ENCODE results near the gene DLG2. TPM values are rescaled to one million over a fixed set of nuclear protein-coding genes. Genes with fewer than 3 reads are reported as not detected.

Gene DLG2
- total RNA-seq, 1 experiment from 2014 or later: 17.5 TPM

GRCh38 chr11:83546368-83546767 is 2080.8 kb downstream of the DLG2 start:
- Mint-ChIP-seq H3K27ac (no peak overlapping the region), H3K27me3 (ENCODE audit: low read depth) (peaks cover 3% of the 10 kb centered on the region), H3K4me1 (peaks cover 11% of the 10 kb centered on the region), H3K36me3 (no peaks in the 10 kb centered on the region), H3K4me3 (no peak overlapping the region), H3K9me3 (no peaks in the 10 kb centered on the region)
- DNase-seq (ENCODE audit: low spot score) (no peak), ATAC-seq (no peak)
- POLR2A ChIA-PET: interaction anchor here (0.6 kb wide), 1 partner anchor 205 kb away, joined by 3 read pairs; no protein-coding TSS in a partner anchor
- no peak for TF ChIP-seq ZNF423 (CRISPR knock-in tag; IDR thresholded peaks at IDR 0.05)
- no peak for TF ChIP-seq ZNF121 (CRISPR knock-in tag; IDR thresholded peaks at IDR 0.05)
- no peak for TF ChIP-seq ZNF138 (CRISPR knock-in tag; conservative IDR thresholded peaks at IDR 0.05)
- no peak for TF ChIP-seq AFF4 (CRISPR knock-in tag; IDR thresholded peaks at IDR 0.05; ENCODE audit: borderline replicate concordance)
- no peak for TF ChIP-seq SOX15 (CRISPR knock-in tag; IDR thresholded peaks at IDR 0.05)
- no peak for TF ChIP-seq FOXK1 (CRISPR knock-in tag; IDR thresholded peaks at IDR 0.05)
- CTCF ChIA-PET: interaction anchor here (0.8 kb wide), 1 partner anchor 253 kb away, joined by 5 read pairs; no protein-coding TSS in a partner anchor

GRCh38 chr11:83545494-83546260 is 2081.5 kb downstream of the DLG2 start:
- Mint-ChIP-seq H3K4me1 (peaks cover 11% of the 10 kb centered on the region), H3K27ac (no peak overlapping the region), H3K9me3 (no peaks in the 10 kb centered on the region), H3K4me3 (no peak overlapping the region), H3K27me3 (ENCODE audit: low read depth) (peaks cover 3% of the 10 kb centered on the region), H3K36me3 (no peaks in the 10 kb centered on the region)
- ChIA-PET CTCF (interaction anchor here (0.8 kb wide), 1 partner anchor 253 kb away, joined by 5 read pairs; no protein-coding TSS in a partner anchor), POLR2A (interaction anchor here (0.6 kb wide), 1 partner anchor 205 kb away, joined by 3 read pairs; no protein-coding TSS in a partner anchor)
- TF ChIP-seq GABPB1 (CRISPR knock-in tag; IDR thresholded peaks at IDR 0.05) (no peak), PREB (CRISPR knock-in tag; IDR thresholded peaks at IDR 0.05; ENCODE audit: borderline replicate concordance) (no peak), MXD4 (CRISPR knock-in tag; IDR thresholded peaks at IDR 0.05; ENCODE audit: borderline replicate concordance) (no peak), USF1 (CRISPR knock-in tag; IDR thresholded peaks at IDR 0.05) (no peak), USF2 (CRISPR knock-in tag; IDR thresholded peaks at IDR 0.05) (no peak), ZNF263 (CRISPR knock-in tag; IDR thresholded peaks at IDR 0.05; ENCODE audit: low read depth) (no peak), STAT6 (CRISPR knock-in tag; conservative IDR thresholded peaks at IDR 0.05; ENCODE audit: low read depth) (no peak), RORB (CRISPR knock-in tag; IDR thresholded peaks at IDR 0.05) (no peak)
- DNase-seq (ENCODE audit: low spot score) (no peak), ATAC-seq (no peak)

Measured in WTC11 (cell line).